UCSD-AML1 (cell line): Measurements from ENCODE around the gene C2orf68.
"Not testable (repeated sequence)": the region's sequence is repeated elsewhere in the genome, so short reads cannot be mapped to it uniquely, and the experiment has no call there.

Source experiments
- DNase-seq: peaks from one replicate; lab custom pipeline; 2025; ENCODE audit not compliant: unreplicated experiment; lab: John Stamatoyannopoulos, UW

C2orf68 gene, protein sequence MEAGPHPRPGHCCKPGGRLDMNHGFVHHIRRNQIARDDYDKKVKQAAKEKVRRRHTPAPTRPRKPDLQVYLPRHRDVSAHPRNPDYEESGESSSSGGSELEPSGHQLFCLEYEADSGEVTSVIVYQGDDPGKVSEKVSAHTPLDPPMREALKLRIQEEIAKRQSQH

GRCh38 chr2:85611705-85612587, at the start of gene C2orf68:
Gene C2orf68, minus strand, starts transcription at chr2:85612066. Its CDS starts 82 bp downstream, at chr2:85611984.
- peak; percentile 92 for DNase-seq

DNA sequence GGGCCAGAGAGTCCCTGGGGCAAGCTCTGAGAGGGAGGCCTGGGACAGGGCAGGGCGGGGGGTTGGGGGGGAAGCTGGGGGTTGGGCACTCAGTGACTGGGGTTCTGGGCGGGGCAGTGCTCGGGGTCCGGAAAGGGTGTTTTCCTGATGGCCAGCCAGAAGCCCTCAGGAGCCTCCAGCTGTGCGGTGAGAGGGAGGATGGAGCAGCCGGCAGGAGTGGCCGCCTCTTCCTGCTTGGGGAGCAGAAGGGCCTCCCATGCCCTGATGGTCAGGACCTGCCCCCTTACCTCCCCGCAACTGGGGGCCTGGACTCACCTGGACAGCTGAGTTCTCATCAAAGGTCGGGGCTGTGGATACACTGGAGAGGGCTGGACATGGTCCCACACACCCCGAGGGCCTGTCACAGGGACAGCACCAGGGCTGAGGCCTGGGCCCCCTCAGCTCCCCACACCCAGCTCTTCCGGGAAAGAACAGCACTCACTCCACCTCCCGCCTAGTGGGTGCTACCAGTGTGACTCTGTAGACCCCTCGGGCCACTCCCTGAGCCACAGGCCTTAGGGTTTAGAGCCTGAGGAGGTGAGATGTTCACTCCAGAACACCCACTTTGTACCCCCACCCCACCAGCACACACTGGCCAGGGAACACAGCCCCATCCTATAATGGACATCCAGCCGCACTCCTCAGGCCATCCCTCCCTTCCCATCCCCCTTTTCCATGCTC, 49.4 kb upstream of the C2orf68 start:
- peak; percentile 59 for DNase-seq

- DNase-seq: no peak
Observed at GRCh38 chr2:85660725-85661124, 48.9 kb upstream of the C2orf68 start.

DNA sequence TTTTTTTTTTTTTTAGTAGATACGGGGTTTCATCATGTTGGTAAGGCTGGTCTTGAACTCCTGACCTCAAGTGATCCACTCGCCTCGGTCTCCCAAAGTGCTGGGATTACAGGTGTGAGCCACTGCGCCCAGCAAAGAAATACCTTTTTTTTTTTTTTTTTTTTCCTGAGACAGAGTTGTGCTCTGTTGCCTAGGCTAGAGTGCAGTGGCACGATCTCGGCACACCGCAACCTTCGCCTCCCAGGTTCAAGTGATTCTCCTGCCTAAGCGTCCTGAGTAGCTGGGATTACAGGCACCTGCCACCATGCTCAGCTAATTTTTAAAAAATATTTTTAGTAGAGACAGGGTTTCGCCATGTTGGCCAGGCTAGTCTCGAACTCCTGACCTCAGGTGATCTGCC, 48.4 kb upstream of the C2orf68 start:
- not testable (repeated sequence) for DNase-seq

DNA sequence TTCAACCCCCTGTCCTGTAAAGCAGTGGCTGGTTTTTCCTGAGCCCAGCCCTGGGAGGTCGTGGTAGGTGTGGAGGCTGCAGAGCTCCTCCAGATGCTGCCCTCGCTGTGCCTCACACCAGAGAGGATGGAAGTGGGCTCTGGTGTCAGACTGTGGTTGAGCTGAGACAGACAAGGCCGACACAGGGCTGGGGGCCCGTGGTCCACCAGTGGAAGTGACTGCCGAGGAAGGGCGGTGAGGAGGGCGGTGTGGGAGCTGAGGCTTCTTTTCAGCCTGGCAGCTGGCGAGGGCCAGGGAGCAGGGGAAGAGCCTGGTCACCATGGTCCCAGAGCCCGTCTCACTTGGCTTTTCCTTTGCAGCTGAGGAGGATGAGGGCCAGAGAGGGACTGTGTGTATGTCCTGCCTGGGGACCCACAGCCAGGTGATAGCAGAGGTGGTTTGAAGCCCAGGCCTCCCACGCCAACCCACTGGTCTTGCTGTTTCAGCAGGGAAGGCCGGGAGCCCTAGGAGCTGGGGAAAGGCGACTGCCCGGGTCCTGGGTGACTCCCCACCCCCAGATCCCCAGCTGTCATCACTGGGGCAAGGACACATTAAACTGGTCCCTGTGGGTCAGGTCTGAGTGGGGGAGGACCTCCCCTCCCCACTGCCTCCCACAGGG, 47.6 kb upstream of the C2orf68 start:
- DNase-seq: peak; percentile 48

DNA sequence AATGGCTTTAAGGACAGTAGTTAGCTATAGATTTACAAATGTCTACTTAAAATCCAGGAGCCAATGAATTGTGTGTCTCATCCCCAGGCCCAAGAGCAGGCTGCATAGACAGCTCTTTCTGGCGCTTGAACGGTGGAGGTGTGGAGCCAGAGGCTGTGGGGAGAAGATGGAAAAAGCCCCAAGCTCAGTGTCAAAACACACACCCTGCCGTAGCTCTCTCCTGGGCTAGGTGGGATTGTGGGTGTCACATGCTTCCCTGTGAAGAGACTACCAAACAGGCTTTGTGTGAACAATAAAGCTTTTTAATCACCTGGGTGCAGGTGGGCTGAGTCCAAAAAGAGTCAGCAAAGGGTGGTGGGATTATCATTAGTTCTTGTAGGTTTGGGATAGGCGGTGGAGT, 45.5 kb upstream of the C2orf68 start:
- DNase-seq: not testable (repeated sequence)

GRCh38 chr2:85656468-85656867, 44.6 kb upstream of the C2orf68 start:
- no peak for DNase-seq

DNA sequence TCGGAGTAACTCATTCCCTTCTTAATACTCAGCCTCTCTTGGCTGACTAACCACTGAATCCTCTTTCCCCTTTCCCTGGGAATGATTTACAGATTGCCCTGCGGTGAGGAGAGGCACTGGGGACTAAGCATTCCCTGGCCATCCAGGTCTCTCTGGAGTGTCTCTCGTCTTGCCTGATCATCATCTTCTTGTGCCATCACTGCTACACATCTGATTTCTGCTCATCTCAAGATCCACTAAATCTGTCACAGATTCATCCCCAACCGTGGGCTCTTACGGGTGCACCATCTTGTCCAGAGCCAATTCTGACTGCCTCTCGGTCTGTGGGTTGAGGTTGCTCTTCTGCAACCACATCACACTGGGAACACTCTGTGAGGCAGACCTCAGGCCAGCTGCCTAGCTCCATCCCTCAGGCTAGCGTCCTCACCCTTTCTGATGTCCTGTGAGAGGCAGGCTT, 44.1 kb upstream of the C2orf68 start:
- no peak for DNase-seq

DNA sequence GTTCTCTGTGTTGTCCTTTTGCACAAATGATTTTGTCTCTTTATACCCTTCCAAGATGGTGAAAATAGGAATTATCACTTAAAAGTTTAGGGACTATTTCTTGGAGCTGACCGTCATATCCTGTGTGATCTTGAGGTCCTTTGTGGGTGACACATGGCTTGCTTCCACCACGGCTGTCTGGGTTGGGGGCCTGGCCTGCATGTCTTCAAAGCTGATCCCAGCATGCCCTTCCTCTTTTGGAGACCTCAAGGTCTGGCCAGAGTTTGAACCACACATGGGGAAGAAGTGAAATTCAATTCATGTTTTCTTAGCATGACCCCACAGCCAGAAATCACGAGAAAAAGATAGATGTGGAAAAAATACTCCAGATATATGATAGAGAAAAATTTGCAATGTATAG, 42.1 kb upstream of the C2orf68 start:
- no peak for DNase-seq

GRCh38 chr2:85652056-85652455, 40.2 kb upstream of the C2orf68 start:
- DNase-seq: no peak

- no peak for DNase-seq
Observed at GRCh38 chr2:85651097-85651496, 39.2 kb upstream of the C2orf68 start.

DNA sequence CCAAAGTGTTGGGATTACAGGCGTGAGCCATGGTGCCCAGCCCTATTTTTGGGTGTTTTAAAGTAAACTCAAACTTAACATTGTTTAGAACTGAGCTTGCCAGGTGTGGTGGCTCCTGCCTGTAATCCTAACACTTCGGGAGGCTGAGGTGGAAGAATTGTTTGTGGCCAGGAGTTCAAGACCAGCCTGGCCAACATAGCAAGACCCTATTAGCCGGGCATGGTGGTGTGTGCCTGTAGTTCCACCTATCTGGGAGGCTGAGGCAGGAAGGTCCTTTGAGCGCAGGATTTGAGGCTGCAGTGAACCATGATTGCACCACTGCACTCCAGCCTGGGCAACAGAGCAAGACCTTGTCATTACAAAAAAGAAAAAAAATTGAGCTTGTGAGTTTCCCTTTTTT, 38.6 kb upstream of the C2orf68 start:
- DNase-seq: no peak

- no peak for DNase-seq
Observed at GRCh38 chr2:85649201-85650190, 37.6 kb upstream of the C2orf68 start.

DNA sequence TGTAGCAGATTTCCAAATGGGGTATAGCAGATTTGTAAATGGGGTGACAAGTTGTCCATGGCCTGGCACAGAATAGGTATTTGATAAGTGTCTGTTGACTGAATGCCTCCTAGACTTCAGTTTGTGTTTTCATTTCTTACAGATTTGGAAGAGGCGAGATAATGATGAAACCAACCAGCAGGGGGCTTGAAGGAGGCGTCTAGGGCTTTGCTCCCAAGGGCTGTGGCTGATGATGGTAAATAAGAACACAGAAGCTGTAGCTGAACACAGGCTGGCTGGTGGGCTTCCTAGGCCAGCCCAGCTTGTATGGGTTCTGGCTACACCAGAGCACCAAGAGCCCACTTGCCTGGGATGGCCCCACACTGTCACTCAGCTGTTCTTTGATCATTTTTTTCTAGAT, 36.8 kb upstream of the C2orf68 start:
- DNase-seq: peak; percentile 31

DNA sequence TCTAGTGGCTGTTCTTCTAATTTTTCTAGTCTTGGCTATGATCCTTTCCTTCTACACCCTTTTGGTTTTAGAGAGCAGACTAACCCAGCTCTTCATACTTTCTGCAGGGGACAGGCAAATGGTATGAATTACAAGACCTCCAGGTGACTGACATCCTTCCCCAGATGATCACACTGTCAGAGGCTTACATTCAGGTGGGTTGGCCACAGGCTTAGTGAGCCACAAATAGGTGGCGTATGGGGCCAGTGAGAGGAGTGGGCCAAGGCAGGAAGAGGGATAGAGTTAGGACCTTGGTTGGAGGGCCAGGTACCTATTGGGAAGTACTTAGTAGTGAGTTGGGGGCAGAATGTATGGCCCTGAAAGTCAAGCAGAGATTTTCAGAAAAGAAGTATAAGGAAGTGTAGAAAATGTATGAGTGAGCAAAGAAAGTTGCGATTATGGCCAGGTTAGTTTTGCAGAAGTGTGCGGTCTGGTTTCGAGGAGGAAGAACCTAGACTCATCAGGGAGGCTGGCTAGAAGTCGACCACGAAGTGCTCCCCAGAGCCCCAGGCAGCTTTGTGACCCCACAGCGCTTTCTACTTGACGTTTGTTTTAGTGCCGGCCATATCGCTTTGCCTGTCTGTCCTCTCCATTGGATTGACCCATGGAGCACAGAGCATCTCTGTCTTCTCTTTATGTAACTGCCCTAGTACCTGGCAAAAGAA, 36.1 kb upstream of the C2orf68 start:
- no peak for DNase-seq

DNA sequence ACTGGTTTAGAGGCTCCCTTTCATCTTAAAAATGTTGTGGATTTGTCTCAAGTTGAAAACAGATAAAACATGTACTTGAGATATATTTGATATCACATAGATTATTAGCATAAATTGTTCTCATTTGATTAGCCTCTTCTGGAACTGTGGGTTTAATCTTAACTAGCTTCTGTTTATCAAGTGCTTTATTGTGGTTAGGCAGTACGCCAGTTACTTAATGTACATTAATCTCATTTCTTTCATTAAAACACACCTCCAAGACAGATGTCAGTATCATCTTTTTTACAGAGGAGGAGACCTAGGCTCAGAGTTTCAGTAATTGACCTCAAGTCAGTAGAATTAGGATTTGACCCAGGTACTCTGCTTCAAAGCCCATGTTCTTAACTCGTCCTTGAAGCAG, 34.3 kb upstream of the C2orf68 start:
- no peak for DNase-seq

DNA sequence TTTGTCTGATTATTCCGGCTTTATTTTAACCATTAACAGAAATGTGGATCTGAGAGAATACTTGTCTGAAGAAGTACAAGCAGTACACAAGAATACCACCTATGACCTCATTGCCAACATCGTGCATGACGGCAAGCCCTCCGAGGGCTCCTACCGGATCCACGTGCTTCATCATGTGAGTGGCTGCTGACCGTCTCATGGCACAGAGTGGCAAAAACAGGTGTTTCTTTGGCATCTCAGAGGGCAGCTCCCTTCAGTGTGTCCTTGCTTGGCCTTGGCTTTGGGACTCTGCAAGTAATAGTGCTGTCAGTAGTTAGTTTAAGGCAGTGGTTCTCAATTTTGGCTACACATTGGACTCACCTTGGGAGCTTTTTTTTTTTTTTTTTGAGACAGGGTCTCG, 33.0 kb upstream of the C2orf68 start:
- DNase-seq: no peak

DNA sequence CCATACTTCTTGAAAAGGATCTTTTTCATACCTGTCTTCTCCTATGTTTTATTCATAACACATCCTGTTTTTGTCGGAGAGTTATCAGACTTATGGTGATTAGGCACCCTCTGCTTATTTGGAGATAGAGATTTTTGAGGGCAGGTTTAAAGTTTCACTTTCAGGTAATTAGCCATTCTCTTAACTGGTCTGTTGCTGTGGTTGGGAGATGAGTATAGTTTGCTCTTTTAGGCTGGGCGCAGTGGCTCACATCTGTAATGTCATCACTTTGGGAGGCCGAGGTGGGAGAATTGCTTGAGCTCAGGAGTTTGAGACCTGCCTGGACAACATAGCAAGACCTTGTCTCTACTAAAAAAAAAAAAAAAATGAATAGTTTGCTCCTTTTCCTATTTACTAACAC, 30.9 kb upstream of the C2orf68 start:
- no peak for DNase-seq

DNA sequence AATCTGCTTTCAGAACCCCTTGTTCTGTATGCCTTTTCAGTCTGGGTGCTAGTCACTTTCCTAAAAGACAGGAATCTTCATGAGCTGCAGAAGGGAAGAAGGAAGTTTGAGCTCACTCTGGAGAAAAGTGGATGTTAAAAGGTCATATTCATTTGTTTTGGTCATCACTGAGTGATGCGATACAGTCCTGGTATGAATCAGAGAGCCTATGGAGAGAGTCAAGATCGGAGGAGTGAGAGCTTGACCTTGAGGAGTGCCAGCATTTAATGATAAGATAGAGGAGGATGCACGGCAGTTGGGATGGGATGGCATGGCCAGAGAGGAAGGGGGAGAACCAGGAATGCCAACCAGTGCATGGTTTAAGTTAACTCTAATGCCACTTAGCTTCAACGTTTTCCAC, 23.8 kb upstream of the C2orf68 start:
- no peak for DNase-seq

DNA sequence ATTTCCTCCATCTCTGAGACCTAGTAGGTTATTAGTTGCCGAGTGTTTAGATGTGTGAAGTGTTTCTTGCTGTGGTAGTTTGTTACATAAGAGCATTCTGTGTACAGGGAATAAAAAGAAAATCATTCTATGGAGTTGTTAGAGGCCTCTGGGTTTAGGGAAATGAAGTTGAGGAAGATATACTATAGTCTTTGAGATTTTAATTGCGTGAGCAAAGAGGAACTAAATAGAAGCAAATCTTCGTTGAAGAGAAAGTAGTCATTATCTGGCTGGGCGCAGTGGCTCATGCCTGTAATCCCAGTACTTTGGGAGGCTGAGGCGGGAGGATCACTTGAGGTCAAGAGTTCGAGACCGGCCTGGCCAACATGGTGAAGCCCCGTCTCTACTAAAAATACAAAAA, 23.1 kb upstream of the C2orf68 start:
- DNase-seq: no peak
